Neural progenitor cell (in vitro differentiated cells): Measurements from ENCODE around the gene NAGA. TPM values are rescaled to one million over a fixed set of nuclear protein-coding genes. Genes with fewer than 3 reads are reported as not detected.

Experiments
- DNase-seq: peaks from one replicate; pipeline ENCODE4 v3.0.0-alpha.2; 2016; ENCODE audit warnings: low spot score
- H2AFZ ChIP-seq: fragments of 200-600 bp; sonication (generic); replicated peaks from 2 replicates; pipeline ENCODE4 v1.6.1; 2016; ENCODE audit warnings: antibody characterized with exemption
- H3F3A ChIP-seq: fragments of 200-600 bp; sonication (generic); 2 replicates; pipeline ENCODE4 v1.6.1; 2016; ENCODE audit warnings: antibody characterized with exemption, low read depth
- H3K27ac ChIP-seq: fragments of 200-600 bp; sonication (generic); 2 replicates; pipeline ENCODE4 v1.5.1; 2016; ENCODE audit warnings: mild to moderate bottlenecking
- H3K27me3 ChIP-seq: fragments of 200-600 bp; sonication (generic); 2 replicates; pipeline ENCODE4 v1.6.1; 2016; ENCODE audit warnings: mild to moderate bottlenecking, moderate library complexity
- H3K36me3 ChIP-seq: fragments of 200-600 bp; sonication (generic); 2 replicates; pipeline ENCODE4 v1.5.1; 2016
- H3K4me1 ChIP-seq: fragments of 200-600 bp; sonication (generic); 2 replicates; pipeline ENCODE4 v1.6.1; 2016; ENCODE audit warnings: mixed run types
- H3K4me2 ChIP-seq: fragments of 200-600 bp; sonication (generic); 2 replicates; pipeline ENCODE4 v1.6.1; 2016
- H3K4me3 ChIP-seq: fragments of 200-600 bp; sonication (generic); 2 replicates; pipeline ENCODE4 v1.5.1; 2016
- H3K79me2 ChIP-seq: fragments of 200-600 bp; sonication (generic); 2 replicates; pipeline ENCODE4 v1.6.1; 2016; ENCODE audit warnings: low read depth
- H3K9ac ChIP-seq: fragments of 200-600 bp; sonication (generic); 2 replicates; pipeline ENCODE4 v1.6.1; 2016
- H3K9me3 ChIP-seq: fragments of 200-600 bp; sonication (generic); 2 replicates; pipeline ENCODE4 v1.5.1; 2016; ENCODE audit warnings: low read depth
- H4K20me1 ChIP-seq: fragments of 200-600 bp; sonication (generic); 2 replicates; pipeline ENCODE4 v1.6.1; 2016; ENCODE audit warnings: low read depth
- H3K27ac Mint-ChIP-seq: 3 replicates; pipeline ENCODE4 v1.8.0; 2021; ENCODE audit warnings: mixed read lengths
- H3K27me3 Mint-ChIP-seq: 2 replicates; pipeline ENCODE4 v1.8.0; 2022; ENCODE audit warnings: low read depth, mild to moderate bottlenecking, inconsistent platforms, moderate library complexity, mixed read lengths; ENCODE audit not compliant: insufficient read depth
- H3K36me3 Mint-ChIP-seq: 3 replicates; pipeline ENCODE4 v1.8.0; 2021; ENCODE audit warnings: mixed read lengths
- H3K4me1 Mint-ChIP-seq: 3 replicates; pipeline ENCODE4 v1.8.0; 2021; ENCODE audit warnings: mixed read lengths
- H3K4me3 Mint-ChIP-seq: 3 replicates; pipeline ENCODE4 v1.8.0; 2021; ENCODE audit warnings: mild to moderate bottlenecking, moderate library complexity, mixed read lengths
- H3K9me3 Mint-ChIP-seq: 3 replicates; pipeline ENCODE4 v1.8.0; 2020; ENCODE audit warnings: mixed read lengths
- CTCF ChIP-seq: fragments of 200-600 bp; sonication (generic); IDR thresholded peaks from 2 replicates; pipeline ENCODE4 v1.5.1; 2017; ENCODE audit warnings: antibody characterized with exemption, mild to moderate bottlenecking
- EZH2 ChIP-seq: fragments of 200-600 bp; sonication (generic); IDR thresholded peaks from 2 replicates; pipeline ENCODE4 v1.6.1; 2017; ENCODE audit warnings: antibody characterized with exemption, mild to moderate bottlenecking, moderate library complexity
- EZH2phosphoT487 ChIP-seq: fragments of 200-600 bp; sonication (generic); IDR thresholded peaks from 2 replicates; pipeline ENCODE4 v1.6.1; 2017; ENCODE audit warnings: antibody characterized with exemption
- total RNA-seq: library from RNA; depleted of rRNA; stranded (reverse); fragments of >200 nt; gene quantifications from 2 replicates; pipeline ENCODE4 v1.2.3, GENCODE V29; 2015; ENCODE audit warnings: low replicate concordance

The NAGA gene
- total RNA-seq, 1 donor from 2014 or later = 14.9 TPM

DNA sequence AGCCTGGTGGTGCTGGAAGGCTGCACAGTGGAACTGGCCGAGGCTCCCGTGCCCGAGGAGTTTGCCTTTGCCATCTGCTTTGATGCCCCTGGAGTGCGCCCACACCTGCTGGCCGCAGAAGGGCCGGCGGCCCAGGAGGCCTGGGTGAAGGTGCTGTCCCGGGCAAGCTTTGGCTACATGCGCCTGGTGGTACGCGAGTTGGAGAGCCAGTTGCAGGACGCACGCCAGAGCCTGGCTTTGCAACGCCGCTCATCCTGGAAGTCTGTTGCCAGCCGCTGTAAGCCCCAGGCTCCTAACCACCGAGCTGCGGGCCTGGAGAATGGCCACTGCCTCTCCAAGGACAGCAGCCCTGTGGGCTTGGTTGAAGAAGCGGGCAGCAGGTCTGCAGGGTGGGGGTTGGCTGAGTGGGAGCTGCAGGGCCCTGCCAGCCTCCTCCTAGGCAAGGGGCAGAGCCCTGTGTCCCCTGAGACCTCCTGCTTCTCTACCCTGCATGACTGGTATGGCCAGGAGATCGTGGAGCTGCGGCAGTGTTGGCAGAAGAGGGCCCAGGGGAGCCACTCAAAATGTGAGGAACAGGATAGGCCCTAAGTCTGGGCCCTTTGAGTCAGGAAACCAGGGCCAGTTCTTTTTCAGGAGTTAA, 7.0 kb upstream of the NAGA start:
- H3K36me3 Mint-ChIP-seq = peaks cover 5% of the 10 kb centered on the region
- H3K27me3 ChIP-seq = peaks cover 14% of the 10 kb centered on the region
- peaks cover 3% of the 10 kb centered on the region for H3K9me3 Mint-ChIP-seq

DNA sequence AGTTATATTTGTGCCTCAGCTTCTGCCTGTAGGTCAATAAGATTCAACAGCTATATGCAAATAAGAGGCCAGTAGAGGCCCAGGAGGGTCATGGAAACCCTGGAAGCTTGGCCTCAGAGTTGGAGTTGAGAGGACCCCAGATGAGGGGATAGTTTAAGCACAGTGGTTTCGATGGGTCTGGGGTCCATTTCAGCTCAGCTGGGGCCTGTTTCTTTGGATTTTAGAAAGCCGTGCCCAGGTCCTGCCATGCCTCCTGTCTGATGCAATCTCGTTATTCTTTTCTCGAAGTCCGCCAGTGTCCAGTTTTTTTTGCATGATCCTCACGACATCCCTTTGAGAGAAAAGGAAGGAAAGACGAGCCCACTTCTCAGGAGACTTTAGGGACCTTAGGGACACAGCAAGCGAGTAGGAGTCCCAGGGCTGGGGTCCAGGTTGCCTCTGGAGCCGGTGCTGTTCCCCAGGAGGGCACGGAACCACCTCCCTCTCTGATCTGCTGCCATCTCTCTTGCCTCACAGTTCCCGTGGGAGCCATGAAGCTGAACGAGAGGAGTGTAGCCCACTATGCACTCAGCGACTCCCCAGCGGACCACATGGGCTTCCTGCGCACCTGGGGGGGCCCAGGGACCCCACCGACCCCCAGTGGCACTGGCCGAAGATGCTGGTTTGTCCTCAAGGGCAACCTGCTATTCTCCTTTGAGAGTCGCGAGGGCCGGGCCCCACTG, 6.3 kb upstream of the NAGA start:
- H3K27ac Mint-ChIP-seq = no peak overlapping the region
- peaks cover under 1% of the 10 kb centered on the region for H3K4me1 ChIP-seq

More for the DNA sequence above, 7.0 kb upstream of the NAGA start:
- Histone ChIP-seq H3K79me2 (peaks cover 15% of the 10 kb centered on the region), H3K27ac (no peak overlapping the region), H3K4me1 (no peaks in the 10 kb centered on the region), H3K36me3 (no peaks in the 10 kb centered on the region), H3K9ac (no peak overlapping the region), H4K20me1 (no peaks in the 10 kb centered on the region), H2AFZ (no peak overlapping the region), H3F3A (peaks cover 8% of the 10 kb centered on the region), H3K9me3 (no peaks in the 10 kb centered on the region), H3K4me2 (no peak overlapping the region), H3K4me3 (no peak overlapping the region)
- H3K27me3 Mint-ChIP-seq = peaks cover 14% of the 10 kb centered on the region
- peaks cover 25% of the 10 kb centered on the region for H3K4me1 Mint-ChIP-seq
- no peak for TF ChIP-seq CTCF
- no peak for TF ChIP-seq EZH2
- no peak for TF ChIP-seq EZH2phosphoT487
- H3K4me3 Mint-ChIP-seq = peak overlapping the region; percentile 50
- H3K27ac Mint-ChIP-seq = no peak overlapping the region
- no peak for DNase-seq

GRCh38 chr22:42074846-42075676, 4.4 kb upstream of the NAGA start:
- H3K27ac Mint-ChIP-seq = peak overlapping the region; percentile 30
- peaks cover 15% of the 10 kb centered on the region for H3K27me3 Mint-ChIP-seq
- no peak for DNase-seq
- no peak overlapping the region for H3K9ac ChIP-seq
- peak overlapping the region; percentile 19 for H3K4me3 Mint-ChIP-seq
- H3K36me3 Mint-ChIP-seq = no peaks in the 10 kb centered on the region
- H3K9me3 Mint-ChIP-seq = peaks cover 3% of the 10 kb centered on the region
- TF ChIP-seq CTCF = no peak
- TF ChIP-seq EZH2 = no peak
- TF ChIP-seq EZH2phosphoT487 = no peak
- no peaks in the 10 kb centered on the region for H3K9me3 ChIP-seq
- no peak overlapping the region for H3K4me2 ChIP-seq
- H3F3A ChIP-seq = peaks cover 16% of the 10 kb centered on the region
- H3K4me3 ChIP-seq = no peak overlapping the region
- peaks cover 14% of the 10 kb centered on the region for H3K27me3 ChIP-seq
- no peaks in the 10 kb centered on the region for H3K36me3 ChIP-seq
- H2AFZ ChIP-seq = no peak overlapping the region
- no peaks in the 10 kb centered on the region for H4K20me1 ChIP-seq
- H3K79me2 ChIP-seq = peaks cover under 1% of the 10 kb centered on the region
- H3K4me1 Mint-ChIP-seq = peaks cover 36% of the 10 kb centered on the region
- no peak overlapping the region for H3K27ac ChIP-seq
- peaks cover 4% of the 10 kb centered on the region for H3K4me1 ChIP-seq

More for the DNA sequence above, 6.3 kb upstream of the NAGA start:
- H3F3A ChIP-seq = peaks cover 12% of the 10 kb centered on the region
- H3K79me2 ChIP-seq = peaks cover 15% of the 10 kb centered on the region
- TF ChIP-seq EZH2 (no peak), CTCF (no peak), EZH2phosphoT487 (no peak)
- peaks cover 3% of the 10 kb centered on the region for H3K9me3 Mint-ChIP-seq
- H3K9ac ChIP-seq = no peak overlapping the region
- no peak overlapping the region for H3K4me2 ChIP-seq
- no peak for DNase-seq
- H3K27ac ChIP-seq = no peak overlapping the region
- H3K4me3 Mint-ChIP-seq = no peak overlapping the region
- H3K4me1 Mint-ChIP-seq = peaks cover 28% of the 10 kb centered on the region
- H2AFZ ChIP-seq = no peak overlapping the region
- H3K9me3 ChIP-seq = no peaks in the 10 kb centered on the region
- H3K36me3 ChIP-seq = no peaks in the 10 kb centered on the region
- no peak overlapping the region for H3K4me3 ChIP-seq
- H3K27me3 ChIP-seq = peaks cover 14% of the 10 kb centered on the region
- H4K20me1 ChIP-seq = no peaks in the 10 kb centered on the region
- peaks cover 1% of the 10 kb centered on the region for H3K36me3 Mint-ChIP-seq
- peaks cover 14% of the 10 kb centered on the region for H3K27me3 Mint-ChIP-seq
